Stimulated activated CD8-positive, alpha-beta memory T cell treated with anti-CD3 and anti-CD28 coated beads, Interleukin-4, amount 100 ng/mL, for 24 hours (primary cell): ENCODE measurements around the gene ZNF22.
A peak's percentile ranks its signal among the peaks of the same experiment; 100 is the strongest.
"Not testable (repeated sequence)": the region's sequence is repeated elsewhere in the genome, so short reads cannot be mapped to it uniquely, and the experiment has no call there.

Experiments used
- DNase-seq: peaks from one replicate; pipeline ENCODE4 v3.0.0-alpha.2; 2020; ENCODE audit warnings: low read depth

The ZNF22 gene

DNA sequence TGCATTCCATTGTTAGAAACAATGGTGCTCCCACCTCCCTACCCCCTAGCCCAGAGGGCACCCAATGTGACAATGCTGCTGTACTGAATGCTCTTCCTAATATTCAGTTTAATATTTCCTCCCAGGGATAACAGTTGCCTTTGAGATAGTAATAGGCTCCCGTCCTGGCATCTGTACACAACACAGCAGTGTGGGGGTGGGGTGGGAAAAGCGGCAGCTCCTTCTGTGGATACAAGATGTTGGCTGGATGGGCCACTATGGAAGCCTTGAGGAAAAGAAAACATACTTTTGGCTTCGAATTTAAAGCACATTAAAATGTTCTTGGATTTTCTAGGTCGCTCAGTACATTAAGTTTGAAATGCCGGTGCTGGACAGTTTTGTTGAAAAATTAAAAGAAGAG, 9.2 kb upstream of the ZNF22 start:
- no peak for DNase-seq

DNA sequence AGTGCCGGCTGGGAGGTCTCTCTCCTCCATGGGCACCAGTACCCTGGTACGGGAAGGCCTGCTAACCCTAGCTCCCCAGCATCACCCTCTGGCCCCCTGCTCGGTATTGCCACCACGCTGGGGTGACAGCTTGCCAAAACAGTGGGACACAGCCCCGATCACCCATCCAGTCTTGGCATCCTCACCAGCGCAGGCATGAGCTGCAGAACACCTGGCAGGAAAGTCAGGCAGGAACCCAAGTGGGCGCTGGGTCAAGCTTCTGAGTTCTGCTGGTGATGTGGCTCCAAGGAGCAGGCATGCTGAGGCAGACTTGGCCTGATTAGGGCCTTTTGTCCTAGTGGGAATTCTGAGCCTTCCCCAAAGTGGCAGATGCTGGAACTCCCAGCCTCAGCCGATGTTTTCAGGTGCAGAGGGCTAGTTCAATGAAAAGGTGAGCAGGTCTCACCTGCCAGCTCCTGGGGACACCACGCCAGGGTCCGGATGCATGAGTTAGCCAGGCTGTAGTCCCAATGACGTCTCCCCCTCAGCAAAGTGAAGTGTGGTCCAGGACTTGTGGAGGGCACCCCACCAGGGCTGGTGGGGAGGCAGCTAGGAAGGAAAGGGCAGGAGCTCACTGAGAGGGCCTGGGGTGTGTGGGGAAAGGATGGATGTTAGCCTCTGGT, 8.5 kb upstream of the ZNF22 start:
- no peak for DNase-seq

DNA sequence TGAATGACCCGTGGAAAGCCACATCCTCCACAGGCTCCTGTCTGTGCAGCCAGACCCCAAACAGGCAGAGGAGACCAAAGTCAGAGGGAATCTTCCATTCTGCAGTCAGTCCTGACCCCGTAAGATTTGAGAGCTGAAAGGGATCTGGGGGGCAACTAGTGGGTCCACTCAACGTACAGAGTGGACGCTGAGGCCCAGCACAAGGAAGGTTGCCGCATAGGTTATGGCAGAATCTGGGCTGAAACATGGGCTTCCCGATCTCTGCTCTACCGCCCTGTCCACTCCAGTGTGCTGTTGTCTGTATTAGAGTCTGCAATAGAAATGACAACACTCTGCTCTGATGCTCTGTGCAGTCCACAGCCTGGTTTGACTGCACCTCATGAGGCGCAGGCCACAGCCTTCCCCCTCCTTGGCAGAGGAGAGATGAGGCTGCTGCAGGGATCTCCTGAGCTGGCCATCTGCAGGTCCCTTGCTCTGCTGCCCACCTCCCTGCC, 7.9 kb upstream of the ZNF22 start:
- DNase-seq, result no peak

DNA sequence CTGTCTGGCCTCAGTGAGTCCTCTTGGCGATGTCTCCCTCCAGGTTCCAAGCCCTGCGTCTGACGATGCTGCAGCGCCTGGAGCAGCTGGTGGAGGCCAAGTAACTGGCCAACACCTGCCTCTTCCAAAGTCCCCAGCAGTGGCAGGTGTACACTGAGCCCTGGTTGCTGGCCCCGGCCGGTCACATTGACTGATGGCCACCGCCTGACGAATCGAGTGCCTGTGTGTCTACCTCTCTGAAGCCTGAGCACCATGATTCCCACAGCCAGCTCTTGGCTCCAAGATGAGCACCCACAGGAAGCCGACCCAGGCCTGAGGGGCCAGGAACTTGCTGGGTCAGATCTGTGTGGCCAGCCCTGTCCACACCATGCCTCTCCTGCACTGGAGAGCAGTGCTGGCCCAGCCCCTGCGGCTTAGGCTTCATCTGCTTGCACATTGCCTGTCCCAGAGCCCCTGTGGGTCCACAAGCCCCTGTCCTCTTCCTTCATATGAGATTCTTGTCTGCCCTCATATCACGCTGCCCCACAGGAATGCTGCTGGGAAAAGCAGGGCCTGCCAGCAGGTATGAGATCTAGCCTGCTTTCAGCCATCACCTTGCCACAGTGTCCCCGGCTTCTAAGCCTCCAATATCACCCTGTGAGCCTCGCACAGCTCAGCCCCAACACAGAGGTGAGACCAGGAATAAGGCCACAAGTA, 7.3 kb upstream of the ZNF22 start:
- no peak for DNase-seq

DNA sequence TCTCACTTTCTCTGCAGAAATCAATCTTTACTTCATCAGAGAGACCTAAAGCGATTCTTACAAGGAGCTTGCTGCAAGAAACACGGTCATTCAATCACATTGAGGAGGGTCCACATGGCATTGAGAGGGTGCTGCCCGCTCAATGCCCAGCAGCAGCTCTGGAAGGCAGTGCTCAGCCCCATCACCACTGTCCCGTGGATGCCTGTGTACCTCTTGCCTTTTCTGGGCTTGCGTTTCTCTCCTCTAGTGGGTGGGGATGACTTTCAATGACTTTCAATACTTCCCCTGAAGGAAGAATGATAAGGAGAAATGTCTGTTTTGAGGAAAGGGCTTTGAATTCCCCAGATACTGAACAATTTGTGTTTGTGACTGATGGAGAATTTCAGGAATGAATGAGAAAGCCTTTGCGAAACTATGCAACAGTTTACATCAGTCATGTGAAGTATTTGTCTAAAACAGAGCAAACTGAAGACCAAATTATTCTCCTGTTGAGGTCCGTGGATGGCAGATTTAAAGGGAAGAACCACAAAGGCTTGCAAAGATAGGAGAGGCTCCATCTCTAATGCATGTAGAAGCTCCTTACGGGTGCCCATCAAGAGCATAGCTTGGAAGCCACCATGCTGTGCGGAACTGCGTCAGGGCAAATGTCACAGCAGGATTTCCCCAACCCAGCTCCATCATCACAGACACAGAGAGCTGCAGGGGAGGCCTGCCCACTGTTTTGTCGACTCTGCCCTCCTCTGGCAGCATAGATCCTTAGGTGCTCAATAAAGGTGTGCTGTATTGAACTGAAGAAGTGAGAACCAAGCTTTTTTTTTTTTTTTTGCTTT, 6.6 kb upstream of the ZNF22 start:
- DNase-seq, result no peak

DNA sequence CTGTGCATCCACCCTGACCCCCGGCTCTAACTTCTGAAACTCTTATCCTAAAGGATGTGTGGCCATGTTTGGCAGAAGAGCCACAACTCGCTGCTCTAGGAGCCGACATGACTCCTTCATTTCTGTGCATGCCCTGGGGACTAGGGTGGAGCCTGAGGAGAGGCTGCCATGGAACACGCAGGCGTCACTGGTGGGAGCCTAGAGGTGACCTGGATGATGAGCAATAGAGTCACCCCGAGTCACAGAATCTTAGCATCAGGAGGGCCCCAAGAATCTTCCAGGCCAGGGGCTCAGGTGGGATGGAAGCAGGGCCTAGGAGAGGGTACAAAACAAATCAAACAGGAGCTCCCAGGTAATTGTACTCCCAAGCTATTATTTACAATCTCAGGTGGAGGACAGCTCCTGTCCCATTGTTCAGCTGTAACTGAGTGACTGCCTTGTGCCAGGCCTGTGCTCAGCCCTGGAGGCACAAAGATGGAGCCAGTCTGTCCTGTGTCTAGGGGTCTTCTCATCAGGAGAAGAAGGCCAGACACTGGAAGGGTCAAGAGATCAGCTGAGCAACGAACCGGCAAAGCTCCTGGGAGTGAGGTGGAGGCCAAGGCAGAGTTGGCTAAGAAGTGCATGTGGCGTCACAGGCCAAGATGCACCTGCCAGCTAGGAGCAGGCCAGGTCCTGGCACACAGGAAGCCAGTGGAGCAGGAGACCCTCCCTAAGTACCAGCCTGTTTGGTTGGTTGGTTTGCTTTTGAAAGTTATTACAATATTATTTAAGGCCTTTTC, 5.8 kb upstream of the ZNF22 start:
- no peak for DNase-seq

DNA sequence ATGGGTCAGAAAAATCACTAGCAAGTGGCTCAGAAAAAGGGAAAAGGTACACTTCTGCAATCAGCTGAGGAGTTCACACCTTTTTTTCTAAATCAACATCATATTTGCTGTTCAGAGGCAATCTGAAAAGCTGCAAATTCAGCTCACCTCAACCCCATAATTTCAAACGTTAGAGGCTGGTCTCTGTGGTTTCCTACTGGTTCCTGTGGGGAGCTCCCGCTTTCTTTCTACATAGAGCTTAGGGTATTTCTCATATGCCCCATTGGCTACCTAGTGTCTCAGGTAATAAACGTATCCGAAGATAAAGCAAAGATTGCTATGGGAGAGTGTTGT, 5.2 kb upstream of the ZNF22 start:
- no peak for DNase-seq

DNA sequence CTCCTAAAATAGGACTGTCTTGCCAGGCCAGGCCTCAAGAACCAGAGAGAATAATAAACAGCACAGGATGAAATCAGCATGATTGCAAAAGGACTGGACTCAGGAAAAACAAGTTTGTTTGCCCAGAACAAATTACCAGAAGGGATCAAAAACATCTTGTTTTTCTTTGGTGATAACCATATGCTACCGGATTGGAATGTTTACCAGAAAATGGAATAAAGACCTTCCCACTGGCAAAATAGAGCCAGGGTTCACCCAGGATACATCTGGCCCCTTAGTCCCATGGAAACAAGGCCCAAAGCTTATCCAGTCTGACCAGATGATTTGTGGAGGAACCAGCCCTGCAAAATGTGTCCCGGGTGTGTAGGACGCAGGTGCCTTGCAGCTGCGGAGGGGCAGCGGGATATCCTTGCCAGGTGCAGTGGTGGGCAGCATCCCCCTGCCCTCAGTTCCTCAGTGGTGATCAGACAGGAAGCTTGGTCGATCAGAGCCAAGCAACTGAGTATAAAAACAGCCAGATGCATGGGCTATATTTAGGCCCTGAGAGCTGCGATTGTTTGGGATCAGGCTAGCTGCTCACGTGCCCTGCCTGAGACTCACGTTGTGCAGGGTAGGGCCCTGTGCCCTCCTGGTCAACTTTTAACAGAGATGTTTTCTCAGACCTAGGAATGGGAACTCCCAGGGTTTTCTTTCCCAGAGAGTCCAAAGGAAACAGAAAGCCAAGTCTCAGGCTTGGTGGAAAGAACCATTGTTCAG, 4.6 kb upstream of the ZNF22 start:
- no peak for DNase-seq

DNA sequence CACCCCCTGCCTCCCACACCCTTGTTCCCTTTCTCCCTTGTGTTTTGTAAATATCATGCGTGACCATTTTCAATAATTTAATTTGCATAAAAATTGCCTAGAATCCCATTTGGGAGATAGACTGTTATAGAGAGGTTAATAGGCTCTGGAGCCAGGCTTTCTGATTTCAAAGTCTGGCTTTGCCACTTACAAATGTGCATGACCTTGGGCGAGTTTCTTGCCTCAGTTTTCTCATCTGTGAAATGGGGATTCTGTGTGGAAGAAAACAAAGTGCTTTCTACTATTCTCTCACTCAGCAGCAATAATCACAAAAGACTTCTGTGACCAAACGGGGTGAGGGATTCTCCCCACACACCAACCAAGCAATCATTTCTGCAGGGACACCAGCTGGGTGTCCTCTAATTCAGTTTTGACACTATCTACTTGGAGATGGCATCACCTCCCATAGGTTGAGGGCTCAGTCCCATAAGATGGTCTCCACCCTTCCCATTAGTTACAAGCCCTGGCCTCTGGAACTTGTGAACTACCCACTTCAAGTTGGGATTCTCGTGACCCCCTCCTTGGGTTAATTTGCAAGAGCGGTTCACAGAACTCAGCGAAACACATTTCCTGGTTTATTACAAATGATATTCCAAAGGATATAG, 3.5 kb upstream of the ZNF22 start:
- no peak for DNase-seq

DNA sequence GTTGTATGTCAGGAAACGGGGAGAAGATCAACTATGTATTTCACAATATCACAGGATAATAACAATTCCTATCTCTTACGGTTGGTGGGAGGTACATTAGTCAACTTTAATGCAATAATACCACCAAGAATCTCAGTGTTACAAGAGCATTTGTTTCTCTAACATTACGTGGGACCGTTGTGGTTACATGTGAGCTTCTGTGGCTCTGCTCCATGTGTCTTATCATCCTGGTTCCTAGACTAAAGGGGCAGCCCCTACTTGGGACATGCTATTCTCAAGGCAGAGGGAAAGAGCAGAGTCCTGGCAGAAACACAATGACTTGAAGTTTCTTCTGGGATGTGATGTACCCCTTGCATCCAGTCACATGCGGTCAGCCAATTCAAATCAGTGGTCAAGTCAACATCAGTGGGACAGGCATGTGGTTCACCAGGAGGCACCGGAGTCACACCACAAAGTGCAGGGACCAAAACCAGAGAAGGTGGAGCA, 2.5 kb upstream of the ZNF22 start:
- DNase-seq, result no peak

DNA sequence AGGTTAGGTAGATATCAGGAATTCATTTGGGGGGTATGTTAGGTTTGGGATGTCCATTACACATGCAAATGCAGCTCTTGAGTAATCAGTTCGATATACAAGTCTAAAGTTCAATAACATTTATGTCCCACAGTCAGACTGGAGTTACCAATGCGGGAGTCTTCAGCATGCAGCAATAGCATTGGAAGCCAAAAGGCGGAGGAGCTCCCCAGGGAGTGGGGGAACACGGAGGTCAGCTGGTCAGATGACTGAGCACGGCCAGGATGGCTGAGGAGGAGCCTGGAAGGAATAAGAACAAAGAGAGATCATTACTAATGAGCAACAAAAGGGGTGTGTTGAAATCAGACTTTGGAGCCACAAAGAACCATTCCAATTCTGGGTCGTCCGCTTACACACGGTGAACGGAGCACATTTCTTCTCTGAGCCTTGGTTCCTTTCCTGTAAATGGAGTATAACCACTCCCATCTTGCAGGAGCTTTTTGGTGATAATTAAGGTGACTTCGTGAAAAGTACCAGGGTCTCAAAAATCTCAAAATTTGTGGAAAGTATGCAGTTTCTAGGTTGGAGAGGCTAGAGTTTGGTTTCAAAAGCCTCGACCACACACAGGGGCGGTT, 478 bp upstream of the ZNF22 start:
- no peak for DNase-seq

DNA sequence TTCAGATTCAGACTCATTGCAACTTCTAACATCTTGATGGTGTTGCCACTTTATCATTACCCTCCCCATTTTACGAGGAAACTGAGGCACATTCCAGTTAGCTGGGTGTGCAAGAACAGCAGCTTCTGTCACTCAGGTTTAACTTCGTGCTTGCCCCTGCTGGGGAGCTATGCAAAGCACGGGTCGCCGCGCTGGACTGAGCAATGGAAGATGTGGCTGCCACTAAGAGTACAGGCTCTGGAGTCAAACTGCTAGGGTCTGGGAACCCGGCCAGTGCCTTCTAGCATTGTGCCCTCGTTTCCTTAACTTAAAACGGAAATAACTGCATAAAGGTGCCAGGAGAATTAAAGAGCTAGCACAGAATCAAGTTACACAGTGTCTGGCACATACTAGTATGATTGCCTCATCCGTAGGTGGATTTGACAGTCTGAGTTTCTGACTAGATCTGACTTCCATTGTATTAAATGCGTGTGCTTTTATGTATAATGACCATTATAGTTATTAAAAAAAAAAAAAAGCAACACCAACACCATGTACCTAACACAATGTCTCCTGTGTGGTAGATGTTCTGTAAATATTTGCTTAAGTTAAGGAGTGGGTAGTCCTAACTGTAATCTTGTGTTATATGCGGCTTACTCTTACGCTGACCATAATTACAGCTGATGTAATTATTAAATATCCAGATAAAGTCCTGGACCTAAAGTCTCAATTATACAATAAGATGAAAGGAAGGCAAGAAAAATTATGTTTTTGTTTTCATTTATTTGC, 842 bp downstream of the ZNF22 start:
- peak; percentile 22 for DNase-seq

DNA sequence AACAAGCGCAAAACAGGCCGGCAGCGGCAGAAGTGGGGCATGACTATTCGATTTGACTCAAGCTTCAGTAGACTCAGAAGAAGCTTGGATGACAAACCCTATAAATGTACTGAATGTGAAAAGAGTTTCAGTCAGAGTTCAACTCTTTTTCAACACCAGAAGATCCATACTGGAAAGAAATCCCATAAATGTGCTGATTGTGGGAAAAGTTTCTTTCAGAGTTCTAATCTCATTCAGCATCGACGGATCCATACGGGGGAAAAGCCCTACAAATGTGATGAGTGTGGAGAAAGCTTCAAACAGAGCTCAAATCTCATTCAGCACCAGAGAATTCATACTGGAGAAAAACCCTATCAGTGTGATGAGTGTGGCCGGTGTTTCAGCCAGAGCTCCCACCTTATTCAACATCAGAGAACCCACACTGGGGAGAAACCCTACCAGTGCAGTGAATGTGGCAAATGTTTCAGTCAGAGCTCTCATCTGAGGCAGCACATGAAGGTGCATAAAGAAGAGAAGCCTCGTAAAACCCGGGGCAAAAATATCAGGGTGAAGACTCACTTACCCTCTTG, 2.8 kb downstream of the ZNF22 start:
- no peak for DNase-seq

DNA sequence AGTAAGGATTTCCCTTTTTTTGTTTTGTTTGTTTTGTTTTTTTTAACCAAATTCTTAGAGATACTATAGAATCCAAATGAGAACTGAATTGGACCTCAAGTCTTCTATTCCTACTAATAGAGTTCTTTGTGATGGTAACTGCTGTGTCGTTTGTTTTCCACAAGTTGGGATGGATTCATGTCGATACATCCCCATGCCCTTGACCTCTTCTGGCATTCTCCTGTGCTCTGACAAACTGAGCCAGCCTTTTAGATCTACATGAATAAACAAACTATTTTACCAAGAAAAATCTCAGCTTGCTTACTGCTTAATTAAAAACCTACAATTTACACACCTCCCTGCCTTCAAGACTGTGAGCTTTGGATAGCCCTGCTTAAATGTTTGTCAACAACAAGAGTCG, 3.9 kb downstream of the ZNF22 start:
- DNase-seq, result no peak

DNA sequence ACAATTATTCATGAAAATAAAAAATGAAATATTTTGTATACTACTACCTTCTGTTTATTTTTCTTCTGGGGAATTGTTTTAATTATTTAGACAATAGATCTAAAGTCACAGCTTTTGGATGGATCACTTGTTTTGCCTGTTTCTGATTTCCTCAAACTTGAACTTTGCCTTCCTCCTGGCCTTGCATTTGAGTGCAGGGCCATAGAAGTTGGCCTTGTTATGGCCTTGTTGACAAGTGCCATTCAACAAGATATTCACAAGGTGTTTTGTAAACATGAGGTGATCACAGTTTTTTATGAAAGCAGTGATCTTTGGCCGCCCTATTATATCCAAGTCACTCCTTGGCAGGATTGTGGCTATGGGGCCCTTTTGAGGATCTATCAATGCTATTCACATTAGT, 4.6 kb downstream of the ZNF22 start:
- no peak for DNase-seq

DNA sequence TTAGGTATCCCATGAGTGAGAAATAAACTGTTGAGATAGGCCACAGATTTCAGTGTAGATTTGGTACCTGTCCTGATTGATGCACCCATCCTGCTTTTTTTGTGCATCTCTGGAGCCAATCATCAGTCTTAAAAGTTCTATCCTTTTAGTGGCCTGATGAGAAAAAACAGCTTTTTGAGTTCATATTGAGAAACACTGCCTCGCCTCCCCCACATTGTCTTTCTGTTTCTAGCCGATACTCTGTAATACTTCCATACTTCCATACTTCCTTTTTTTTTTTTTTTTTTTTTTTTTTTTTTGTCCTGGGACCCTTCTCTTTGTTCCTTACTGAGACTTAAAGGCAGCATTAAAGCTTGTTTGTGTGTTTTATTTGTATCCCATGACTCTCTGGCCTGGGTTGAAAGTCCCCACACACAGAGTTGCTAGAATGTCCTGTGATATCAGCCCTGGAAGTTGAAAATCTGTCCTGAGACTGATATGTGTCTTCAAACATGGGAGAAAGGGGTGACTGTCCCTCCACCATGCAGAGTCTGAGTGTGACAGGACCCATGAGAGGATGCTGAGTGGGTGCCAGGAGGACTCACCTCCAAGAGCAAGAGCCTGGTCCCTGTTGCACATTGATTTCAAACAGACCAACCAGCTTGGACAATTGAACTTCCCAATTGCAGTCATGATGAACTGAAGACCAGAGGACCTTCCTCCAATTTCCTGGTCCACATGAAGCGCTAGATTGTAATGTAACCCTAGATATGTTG, 5.7 kb downstream of the ZNF22 start:
- no peak for DNase-seq

DNA sequence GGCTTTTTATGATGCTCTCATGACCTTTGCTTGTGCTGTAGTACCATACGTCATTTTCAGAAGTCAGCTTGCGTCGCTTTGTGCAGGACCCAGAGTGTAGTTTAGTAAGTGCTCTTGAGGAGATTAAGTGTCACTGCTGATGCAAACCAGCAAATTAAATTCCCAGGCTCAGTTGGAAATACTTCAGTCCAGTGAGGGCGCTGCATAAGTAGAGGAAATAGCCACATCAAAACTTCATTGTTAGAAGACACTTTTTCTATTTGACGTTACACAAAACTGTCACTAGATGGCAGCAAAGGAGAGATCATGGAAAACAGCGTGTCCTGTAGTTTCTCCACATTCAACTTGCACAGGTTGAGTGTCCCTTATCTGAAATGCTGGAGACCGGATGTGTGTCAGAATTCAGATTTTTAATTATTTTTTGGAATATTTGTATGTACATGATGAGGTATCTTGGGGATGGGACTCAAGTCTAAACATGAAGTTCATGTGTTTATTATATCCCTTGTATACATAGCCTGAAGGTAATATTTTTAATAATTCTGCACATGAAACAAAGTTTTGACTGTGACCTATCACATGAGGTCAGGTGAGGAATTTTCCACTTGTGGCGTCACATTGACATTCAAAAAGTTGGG, 7.9 kb downstream of the ZNF22 start:
- no peak for DNase-seq

DNA sequence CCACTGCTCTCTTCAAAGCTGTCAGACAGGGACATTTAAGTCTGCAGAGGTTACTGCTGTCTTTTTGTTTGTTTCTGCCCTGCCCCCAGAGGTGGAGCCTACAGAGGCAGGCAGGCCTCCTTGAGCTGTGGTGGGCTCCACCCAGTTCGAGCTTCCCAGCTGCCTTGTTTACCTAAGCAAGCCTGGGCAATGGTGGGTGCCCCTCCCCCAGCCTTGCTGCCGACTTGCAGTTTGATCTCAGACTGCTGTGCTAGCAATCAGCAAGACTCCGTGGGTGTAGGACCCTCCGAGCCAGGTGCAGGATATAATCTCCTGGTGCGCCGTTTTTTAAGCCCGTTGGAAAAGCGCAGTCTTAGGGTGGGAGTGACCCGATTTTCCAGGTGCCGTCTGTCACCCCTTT, 13.8 kb downstream of the ZNF22 start:
- DNase-seq, result not testable (repeated sequence)
